ENCODE data around the gene ANKFN1.

DNA sequence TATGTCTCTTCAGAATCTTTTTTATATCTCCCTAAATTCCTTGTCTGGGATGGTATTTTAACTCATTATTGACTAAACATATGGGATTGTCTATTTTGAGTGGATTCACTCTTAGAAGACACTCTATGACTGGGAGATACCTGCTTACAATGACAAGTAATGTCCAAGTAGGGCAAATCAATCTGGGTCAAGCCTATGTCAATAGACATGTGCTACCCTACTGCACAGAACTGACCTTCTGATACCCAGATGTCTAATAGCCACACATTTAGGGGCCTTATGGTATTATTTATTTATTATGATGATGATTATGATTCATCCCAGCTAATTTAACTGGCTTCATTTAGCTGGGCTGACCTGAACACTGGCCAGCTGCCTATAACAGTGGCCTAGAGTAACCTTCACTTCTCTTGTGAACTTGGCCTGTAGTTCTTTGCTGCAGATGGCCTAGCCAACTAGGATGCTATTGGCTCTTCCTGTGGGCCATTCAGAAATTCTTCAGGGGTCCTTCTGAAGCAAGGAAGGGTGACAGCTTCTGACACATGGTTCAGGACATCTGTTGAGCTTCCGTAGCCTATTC is 138.0 kb downstream of the ANKFN1 start:
- TF ChIP-seq CTCF (IDR thresholded peaks at IDR 0.05) (no peak), POLR2A (IDR thresholded peaks at IDR 0.05) (no peak)
